A549 treated with Hydrocortisone at 1 μM for 4 hours (cell line): ENCODE measurements around the gene NSL1. TPM values are rescaled to one million over a fixed set of nuclear protein-coding genes. Genes with fewer than 3 reads are reported as not detected.

Experiments
- total RNA-seq: library from RNA; stranded (reverse); fragments of 200-300 nt; extraction: Qiagen RNA extraction; gene quantifications from 5 replicates; pipeline ENCODE4 v1.2.3, GENCODE V29; 2022

NSL1 gene, protein sequence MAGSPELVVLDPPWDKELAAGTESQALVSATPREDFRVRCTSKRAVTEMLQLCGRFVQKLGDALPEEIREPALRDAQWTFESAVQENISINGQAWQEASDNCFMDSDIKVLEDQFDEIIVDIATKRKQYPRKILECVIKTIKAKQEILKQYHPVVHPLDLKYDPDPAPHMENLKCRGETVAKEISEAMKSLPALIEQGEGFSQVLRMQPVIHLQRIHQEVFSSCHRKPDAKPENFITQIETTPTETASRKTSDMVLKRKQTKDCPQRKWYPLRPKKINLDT
- total RNA-seq: 29.2 to 40.8 TPM (median 30.7 TPM) in 5 replicates

DNA sequence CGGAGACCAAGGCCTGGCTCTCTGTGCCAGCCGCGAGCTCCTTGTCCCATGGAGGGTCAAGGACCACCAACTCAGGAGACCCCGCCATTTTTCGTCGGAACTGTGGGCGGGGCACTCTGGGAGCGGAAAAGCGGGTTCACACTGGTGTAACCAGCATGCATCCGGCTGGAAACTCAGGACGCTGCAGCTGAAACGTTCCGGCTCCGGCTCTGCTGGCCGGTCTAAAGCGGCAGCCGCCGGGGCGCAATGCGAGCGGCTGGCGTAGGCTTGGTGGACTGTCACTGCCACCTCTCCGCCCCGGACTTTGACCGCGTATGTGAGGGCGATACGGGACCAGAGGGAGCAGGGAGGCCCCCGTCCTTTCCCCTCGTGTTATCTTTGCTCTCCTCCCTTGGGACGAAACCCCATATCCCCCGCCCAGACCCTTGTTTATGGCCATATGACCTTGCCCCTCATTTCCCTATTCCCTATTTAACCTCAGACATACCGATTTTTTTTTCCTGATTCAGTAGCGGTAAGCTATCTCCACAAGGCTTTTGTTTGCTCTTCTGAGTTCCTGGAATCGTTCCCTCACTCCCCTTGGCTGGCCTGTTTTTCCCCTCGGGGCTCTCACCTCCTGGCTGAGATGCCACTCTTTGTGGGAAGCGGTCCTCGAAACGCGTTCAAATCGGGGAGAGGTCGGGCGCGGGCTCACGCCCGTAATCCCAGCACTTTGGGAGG is at the start of gene NSL1, which contains the start of gene TATDN3:
TSS of gene NSL1 (minus strand) at position 102 of the 720 bp plus-strand sequence. CDS start at position 88, 14 bp downstream.
TSS of gene TATDN3 (plus strand) at position 219 of the 720 bp plus-strand sequence. CDS start at position 247, 28 bp downstream.

DNA sequence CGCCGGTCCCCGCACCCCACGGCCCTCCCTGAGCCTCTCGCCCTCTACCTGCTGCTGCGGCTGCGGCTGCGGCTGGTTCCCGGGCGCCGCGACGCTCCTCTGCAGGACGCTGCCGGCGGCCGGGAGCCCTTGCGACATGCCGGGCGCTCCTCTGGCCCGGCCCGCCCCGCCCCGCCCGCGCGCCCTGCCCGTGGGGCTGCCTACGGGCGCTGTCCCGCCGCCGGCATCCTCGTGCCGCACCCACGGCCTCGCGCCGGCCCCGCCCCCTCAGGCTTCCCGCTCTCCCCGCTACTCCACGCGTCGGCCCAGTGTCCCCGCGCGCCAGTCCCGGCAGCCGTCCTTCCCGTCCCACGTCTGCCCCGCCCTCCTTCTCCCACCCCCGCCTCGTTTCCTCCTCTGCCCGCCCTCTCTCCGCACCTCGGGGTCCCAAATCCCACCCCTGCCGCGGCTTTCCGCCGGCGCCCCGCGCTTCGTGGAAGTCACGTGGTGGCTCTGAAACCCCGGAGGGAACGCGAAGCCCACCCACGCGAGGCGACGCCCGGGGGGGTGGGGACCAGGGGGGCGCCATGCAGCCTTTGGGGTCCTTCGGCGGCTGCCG is 91.9 kb downstream of the NSL1 start, which contains the start of gene BATF3:
TSS of gene BATF3 (minus strand) at position 216 of the 598 bp plus-strand sequence. CDS start at position 138, 78 bp downstream.

Other genes starting within 250 kb of the NSL1 start
- 25.1 to 37.2 TPM (median 34.7 TPM) in 5 replicates for gene ATF3, start 183.0 kb downstream of the NSL1 start, total RNA-seq
- gene BATF3, start 91.9 kb downstream of the NSL1 start, total RNA-seq: 22.7 to 41.7 TPM (median 35.8 TPM) in 5 replicates
- 12.7 to 14.7 TPM (median 13.8 TPM) in 5 replicates for gene TATDN3, start 117 bp upstream of the NSL1 start, total RNA-seq
- not detected in 5 replicates for gene SPATA45, start 55.9 kb upstream of the NSL1 start, total RNA-seq
- 15.3 to 16.8 TPM (median 16.3 TPM) in 5 replicates for gene FLVCR1, start 66.5 kb upstream of the NSL1 start, total RNA-seq
- 1.6 to 3.8 TPM (median 3.0 TPM) in 5 replicates for gene VASH2, start 158.8 kb upstream of the NSL1 start, total RNA-seq
- gene ANGEL2, start 224.1 kb upstream of the NSL1 start, total RNA-seq: 15.1 to 21.0 TPM (median 18.1 TPM) in 5 replicates